A172 (cell line): ENCODE measurements around the gene HSPA1L. TPM values are rescaled to one million over a fixed set of nuclear protein-coding genes. Genes with fewer than 3 reads are reported as not detected.
"Not testable (repeated sequence)": the region's sequence is repeated elsewhere in the genome, so short reads cannot be mapped to it uniquely, and the experiment has no call there.

Source experiments
- DNase-seq: peaks from one replicate; pipeline ENCODE4 v3.0.0-alpha.2; 2015; ENCODE audit warnings: low spot score
- total RNA-seq: library from RNA; depleted of rRNA; stranded (reverse); fragments of >200 nt; shearing (Covaris generic); gene quantifications from 2 replicates; pipeline ENCODE4 v1.2.3, GENCODE V29; 2014

Gene HSPA1L
- total RNA-seq, 1 experiment from 2014 or later: 3.0 TPM

- no peak for DNase-seq
Measured at GRCh38 chr6:31813465-31813849, 1.6 kb downstream of the HSPA1L start.

- no peak for DNase-seq
Measured at GRCh38 chr6:31811645-31812044, 3.4 kb downstream of the HSPA1L start.

- DNase-seq: not testable (repeated sequence)
Measured at GRCh38 chr6:31808599-31808998, 6.5 kb downstream of the HSPA1L start.

GRCh38 chr6:31806470-31807272, 8.4 kb downstream of the HSPA1L start, which contains the start of gene LSM2:
LSM2 (minus strand) TSS chr6:31806966; CDS start chr6:31806757, 209 bp downstream.
- DNase-seq: peak; percentile 98

GRCh38 chr6:31805939-31806469, 9.1 kb downstream of the HSPA1L start:
- no peak for DNase-seq

GRCh38 chr6:31801031-31801927, 13.8 kb downstream of the HSPA1L start:
- not testable (repeated sequence) for DNase-seq

- no peak for DNase-seq
Measured at GRCh38 chr6:31799781-31800180, 15.3 kb downstream of the HSPA1L start.

- no peak for DNase-seq
Measured at GRCh38 chr6:31797588-31797987, 17.5 kb downstream of the HSPA1L start.

GRCh38 chr6:31796993-31797385, 18.1 kb downstream of the HSPA1L start:
- DNase-seq: no peak

- peak; percentile 90 for DNase-seq
Measured at GRCh38 chr6:31795616-31796298, 19.3 kb downstream of the HSPA1L start, which contains the start of gene VARS1. VARS1 (minus strand) TSS chr6:31795752; CDS start chr6:31795217, 535 bp downstream.

GRCh38 chr6:31794866-31795615, 20.0 kb downstream of the HSPA1L start:
- peak; percentile 31 for DNase-seq

- no peak for DNase-seq
Measured at GRCh38 chr6:31794294-31794865, 20.7 kb downstream of the HSPA1L start.

GRCh38 chr6:31793927-31794245, 21.2 kb downstream of the HSPA1L start:
- not testable (repeated sequence) for DNase-seq

GRCh38 chr6:31792761-31793171, 22.3 kb downstream of the HSPA1L start:
- peak; percentile 85 for DNase-seq

GRCh38 chr6:31792090-31792374, 23.1 kb downstream of the HSPA1L start:
- DNase-seq: no peak

- no peak for DNase-seq
Measured at GRCh38 chr6:31791324-31792089, 23.6 kb downstream of the HSPA1L start.

GRCh38 chr6:31785475-31785874, 29.6 kb downstream of the HSPA1L start:
- DNase-seq: no peak

- DNase-seq: no peak
Measured at GRCh38 chr6:31784098-31784925, 30.8 kb downstream of the HSPA1L start.
